Measurements from ENCODE around the gene HSH2D.
"Not testable (repeated sequence)": the region's sequence is repeated elsewhere in the genome, so short reads cannot be mapped to it uniquely, and the experiment has no call there.

Gene HSH2D, protein sequence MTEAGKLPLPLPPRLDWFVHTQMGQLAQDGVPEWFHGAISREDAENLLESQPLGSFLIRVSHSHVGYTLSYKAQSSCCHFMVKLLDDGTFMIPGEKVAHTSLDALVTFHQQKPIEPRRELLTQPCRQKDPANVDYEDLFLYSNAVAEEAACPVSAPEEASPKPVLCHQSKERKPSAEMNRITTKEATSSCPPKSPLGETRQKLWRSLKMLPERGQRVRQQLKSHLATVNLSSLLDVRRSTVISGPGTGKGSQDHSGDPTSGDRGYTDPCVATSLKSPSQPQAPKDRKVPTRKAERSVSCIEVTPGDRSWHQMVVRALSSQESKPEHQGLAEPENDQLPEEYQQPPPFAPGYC

DNA sequence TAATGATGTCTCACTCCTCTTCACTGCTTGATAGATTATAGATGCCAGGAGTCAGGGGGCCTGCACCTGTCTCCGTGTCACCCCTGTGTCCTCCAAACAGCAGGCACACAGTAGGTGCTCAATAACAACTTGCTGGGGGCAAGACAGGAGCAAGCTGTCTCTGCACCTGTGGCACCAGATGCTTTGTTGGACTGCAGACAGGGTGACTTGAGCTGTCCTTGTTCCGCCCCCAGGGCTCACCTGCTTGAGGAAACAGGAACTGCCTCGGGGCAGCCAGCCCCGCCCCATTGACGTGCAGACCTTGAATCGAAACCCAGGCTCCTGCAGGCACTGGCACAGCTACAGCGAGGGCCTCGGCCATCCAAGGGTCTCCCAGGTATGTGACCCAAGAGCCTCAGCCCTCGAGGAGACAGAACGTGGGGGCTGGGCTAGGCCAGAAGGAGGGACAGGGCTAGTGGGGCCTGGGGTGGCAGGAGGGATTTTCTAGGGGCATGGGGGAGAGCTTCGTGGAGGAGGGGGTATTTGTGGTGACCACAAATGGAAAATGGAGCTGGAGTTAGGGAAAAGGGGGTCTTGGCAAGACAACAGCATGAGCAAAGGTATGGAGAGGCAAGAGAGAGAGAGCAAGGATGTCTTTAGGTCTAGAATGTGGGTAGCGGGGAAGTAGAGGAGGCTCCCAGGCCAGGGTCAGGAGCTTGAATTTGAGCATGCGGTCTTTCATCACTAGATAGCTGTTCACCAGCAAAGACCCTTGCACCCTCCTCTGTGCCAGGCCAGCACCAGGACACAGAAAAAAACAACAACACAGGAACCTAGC, at the start of gene HSH2D:
Gene HSH2D, plus strand, starts transcription at position 287 of the 817 bp plus-strand sequence. CDS start 5,066 bp downstream, outside the sequence.
- no peaks in the 10 kb centered on the region for H3K27me3 Mint-ChIP-seq
- intact Hi-C loops (cut with micrococcal nuclease): loop anchor here (1.0 to 5.0 kb wide), 2 partner anchors 25 to 44 kb away; partner anchors contain the start of gene FAM32A
- peak within 1 kb of the TSS; percentile 97 for H3K27ac Mint-ChIP-seq
- peaks cover 12% of the 10 kb centered on the region for H3K36me3 Mint-ChIP-seq (ENCODE audit: low read depth)
- H3K4me1 Mint-ChIP-seq (ENCODE audit: low read depth): peaks cover 69% of the 10 kb centered on the region
- H3K4me3 Mint-ChIP-seq: peak within 1 kb of the TSS; percentile 89
- H3K9me3 Mint-ChIP-seq: no peaks in the 10 kb centered on the region

GRCh38 chr19:16094360-16095070, 49.0 kb upstream of the HSH2D start:
- intact Hi-C loops (cut with micrococcal nuclease): no loop called here
- Mint-ChIP-seq H3K27ac (peak overlapping the region; percentile 12), H3K4me3 (no peak overlapping the region)

GRCh38 chr19:16095071-16095571, 48.4 kb upstream of the HSH2D start:
- Mint-ChIP-seq H3K4me1 (ENCODE audit: low read depth) (peaks cover 15% of the 10 kb centered on the region), H3K4me3 (no peak overlapping the region), H3K36me3 (ENCODE audit: low read depth) (peaks cover 100% of the 10 kb centered on the region), H3K27ac (peak overlapping the region; percentile 12), H3K9me3 (no peaks in the 10 kb centered on the region), H3K27me3 (no peaks in the 10 kb centered on the region)
- intact Hi-C loops (cut with micrococcal nuclease): no loop called here

More at GRCh38 chr19:16094360-16095070, 49.0 kb upstream of the HSH2D start:
- Mint-ChIP-seq H3K36me3 (ENCODE audit: low read depth) (peaks cover 100% of the 10 kb centered on the region), H3K9me3 (no peaks in the 10 kb centered on the region), H3K4me1 (ENCODE audit: low read depth) (peaks cover 15% of the 10 kb centered on the region), H3K27me3 (no peaks in the 10 kb centered on the region)

DNA sequence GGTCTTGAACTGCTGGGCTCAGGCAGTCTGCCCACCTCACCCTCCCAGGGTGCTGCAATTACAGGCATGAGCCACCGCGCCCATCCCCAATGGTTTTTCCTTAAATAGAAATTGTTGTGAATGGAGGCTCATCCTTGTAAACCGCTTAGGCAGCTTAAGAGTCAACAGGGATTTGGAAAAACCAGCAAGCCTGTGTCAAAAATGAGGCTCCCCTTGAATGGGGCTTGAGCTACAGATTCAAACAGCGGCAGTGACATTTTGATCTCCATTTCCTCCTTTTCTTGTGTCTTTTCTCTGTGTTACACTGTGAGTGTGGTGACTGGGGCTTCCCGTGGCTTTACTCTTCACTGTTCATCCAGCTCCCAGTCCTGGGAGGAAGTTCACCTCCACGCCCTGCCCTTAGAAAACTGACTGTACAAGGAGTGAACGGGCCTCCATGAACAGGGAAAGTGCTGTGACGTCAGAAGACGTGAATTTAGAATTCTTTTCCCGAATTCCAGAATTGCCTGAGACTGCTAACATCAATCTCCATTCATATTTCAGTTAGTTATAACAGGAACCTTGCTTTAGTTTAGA, 47.1 kb upstream of the HSH2D start:
- intact Hi-C loops (cut with micrococcal nuclease): no loop called here
- Mint-ChIP-seq H3K36me3 (ENCODE audit: low read depth) (peaks cover 100% of the 10 kb centered on the region), H3K27ac (peak overlapping the region; percentile 62), H3K9me3 (no peaks in the 10 kb centered on the region), H3K27me3 (no peaks in the 10 kb centered on the region), H3K4me3 (no peak overlapping the region), H3K4me1 (ENCODE audit: low read depth) (peaks cover 15% of the 10 kb centered on the region)

- H3K4me1 Mint-ChIP-seq (ENCODE audit: low read depth): peaks cover 18% of the 10 kb centered on the region
- no peaks in the 10 kb centered on the region for H3K9me3 Mint-ChIP-seq
- intact Hi-C loops (cut with micrococcal nuclease): no loop called here
- H3K4me3 Mint-ChIP-seq: no peak overlapping the region
- peaks cover 100% of the 10 kb centered on the region for H3K36me3 Mint-ChIP-seq (ENCODE audit: low read depth)
- no peaks in the 10 kb centered on the region for H3K27me3 Mint-ChIP-seq
- no peak overlapping the region for H3K27ac Mint-ChIP-seq
Observed at GRCh38 chr19:16098416-16098768, 45.1 kb upstream of the HSH2D start.

DNA sequence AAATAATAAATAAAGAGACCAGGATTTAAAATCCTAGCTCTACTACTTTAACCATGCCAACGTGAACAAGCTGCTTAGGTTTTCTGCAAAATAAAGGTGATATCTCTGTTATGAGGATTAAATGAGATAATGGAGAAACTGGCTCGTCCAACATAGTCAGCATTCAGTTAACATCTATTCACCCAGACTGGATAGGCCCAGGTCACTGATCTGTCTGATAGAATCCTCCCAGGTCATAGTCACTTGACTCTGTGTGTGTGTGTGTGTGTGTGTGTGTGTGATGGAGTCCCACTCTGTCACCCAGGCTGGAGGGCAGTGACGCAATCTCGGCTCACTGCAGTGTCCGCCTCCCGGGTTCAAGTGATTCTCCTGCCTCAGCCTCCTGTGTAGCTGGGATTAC, 44.7 kb upstream of the HSH2D start:
- H3K27ac Mint-ChIP-seq: no peak overlapping the region
- intact Hi-C loops (cut with micrococcal nuclease): no loop called here
- no peaks in the 10 kb centered on the region for H3K27me3 Mint-ChIP-seq
- peaks cover 19% of the 10 kb centered on the region for H3K4me1 Mint-ChIP-seq (ENCODE audit: low read depth)
- H3K36me3 Mint-ChIP-seq (ENCODE audit: low read depth): peaks cover 100% of the 10 kb centered on the region
- no peak overlapping the region for H3K4me3 Mint-ChIP-seq
- no peaks in the 10 kb centered on the region for H3K9me3 Mint-ChIP-seq

DNA sequence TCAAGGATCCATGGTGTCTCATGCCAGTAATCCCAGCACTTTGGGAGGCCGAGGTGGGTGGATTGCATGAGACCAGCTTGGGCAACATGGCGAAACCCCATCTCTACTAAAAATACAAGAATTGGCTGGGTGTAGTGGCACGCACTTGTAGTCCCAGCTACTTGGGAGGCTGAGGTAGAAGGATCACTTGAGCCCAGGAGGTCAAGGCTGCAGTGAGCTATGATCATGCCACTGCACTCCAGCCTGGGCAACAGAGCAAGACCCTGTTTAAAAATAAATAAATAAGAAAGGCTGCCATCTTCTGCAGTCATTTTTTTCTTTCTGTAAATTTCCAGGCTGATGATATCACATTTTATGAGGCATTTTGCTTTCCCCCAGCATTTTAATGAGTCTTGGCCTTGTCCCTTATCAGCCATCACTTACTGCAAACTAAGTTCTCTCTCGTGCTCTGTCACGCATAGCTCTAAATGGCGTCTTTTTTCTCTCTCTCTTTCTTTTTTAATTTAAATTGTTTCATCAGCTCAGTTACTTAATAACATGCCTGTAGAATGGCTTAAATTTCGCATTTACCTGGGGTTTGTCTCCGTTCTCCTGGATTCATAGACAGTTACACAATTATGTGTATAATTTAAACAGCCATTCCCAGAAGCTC, 44.0 kb upstream of the HSH2D start:
- H3K27ac Mint-ChIP-seq; H3K4me3 Mint-ChIP-seq; H3K27me3 Mint-ChIP-seq; intact Hi-C loops (cut with micrococcal nuclease); H3K9me3 Mint-ChIP-seq: not testable (repeated sequence)
- Mint-ChIP-seq H3K36me3 (ENCODE audit: low read depth) (peaks cover 96% of the 10 kb centered on the region), H3K4me1 (ENCODE audit: low read depth) (peaks cover 25% of the 10 kb centered on the region)

DNA sequence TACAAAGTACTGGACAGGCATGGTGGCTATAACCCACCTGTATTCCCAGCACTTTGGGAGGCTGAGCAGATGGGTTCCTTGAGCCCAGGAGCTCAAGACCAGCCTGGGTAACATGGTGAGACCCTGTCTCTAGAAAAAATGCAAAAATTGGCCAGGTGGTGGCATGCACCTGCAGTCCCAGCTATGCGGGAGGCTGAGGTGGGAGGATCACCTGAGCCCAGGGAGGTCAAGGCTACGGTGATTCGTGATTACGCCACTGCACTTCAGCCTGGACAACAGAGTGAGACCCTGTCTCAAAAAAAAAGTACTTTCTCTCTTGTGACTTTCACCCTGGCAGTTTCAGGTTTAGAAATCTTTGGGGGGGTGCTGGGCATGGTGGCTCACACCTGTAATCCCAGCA, 43.0 kb upstream of the HSH2D start:
- intact Hi-C loops (cut with micrococcal nuclease): no loop called here
- no peaks in the 10 kb centered on the region for H3K9me3 Mint-ChIP-seq
- H3K36me3 Mint-ChIP-seq (ENCODE audit: low read depth): peaks cover 85% of the 10 kb centered on the region
- no peaks in the 10 kb centered on the region for H3K27me3 Mint-ChIP-seq
- H3K27ac Mint-ChIP-seq: no peak overlapping the region
- no peak overlapping the region for H3K4me3 Mint-ChIP-seq
- H3K4me1 Mint-ChIP-seq (ENCODE audit: low read depth): peaks cover 35% of the 10 kb centered on the region

GRCh38 chr19:16104722-16105121, 38.8 kb upstream of the HSH2D start:
- Mint-ChIP-seq H3K27me3 (no peaks in the 10 kb centered on the region), H3K27ac (peak overlapping the region; percentile 68), H3K4me1 (ENCODE audit: low read depth) (peaks cover 36% of the 10 kb centered on the region), H3K4me3 (no peak overlapping the region), H3K36me3 (ENCODE audit: low read depth) (peaks cover 43% of the 10 kb centered on the region), H3K9me3 (no peaks in the 10 kb centered on the region)
- intact Hi-C loops (cut with micrococcal nuclease): no loop called here

DNA sequence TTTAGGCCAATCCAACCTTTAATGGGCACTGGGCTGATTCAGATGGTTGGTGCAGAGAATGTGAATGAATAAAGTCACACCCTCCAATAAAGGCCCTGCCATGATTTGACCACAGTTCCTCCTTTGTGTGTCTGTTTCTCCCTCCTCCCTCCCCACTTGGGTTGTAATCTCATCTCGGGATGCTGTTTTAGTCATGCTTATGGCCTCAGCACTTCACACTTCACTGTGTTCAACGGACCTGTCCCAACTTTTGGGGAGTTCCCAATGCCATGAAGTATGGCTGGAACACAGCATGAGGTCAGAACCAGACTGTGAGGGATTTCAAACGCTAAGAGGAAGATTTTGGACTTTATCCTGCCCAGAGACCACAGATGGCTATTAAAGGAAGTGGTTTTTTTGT, 37.4 kb upstream of the HSH2D start:
- Mint-ChIP-seq H3K36me3 (ENCODE audit: low read depth) (peaks cover 29% of the 10 kb centered on the region), H3K4me1 (ENCODE audit: low read depth) (peaks cover 36% of the 10 kb centered on the region), H3K27ac (peak overlapping the region; percentile 15), H3K9me3 (no peaks in the 10 kb centered on the region), H3K4me3 (no peak overlapping the region), H3K27me3 (no peaks in the 10 kb centered on the region)
- intact Hi-C loops (cut with micrococcal nuclease): no loop called here

DNA sequence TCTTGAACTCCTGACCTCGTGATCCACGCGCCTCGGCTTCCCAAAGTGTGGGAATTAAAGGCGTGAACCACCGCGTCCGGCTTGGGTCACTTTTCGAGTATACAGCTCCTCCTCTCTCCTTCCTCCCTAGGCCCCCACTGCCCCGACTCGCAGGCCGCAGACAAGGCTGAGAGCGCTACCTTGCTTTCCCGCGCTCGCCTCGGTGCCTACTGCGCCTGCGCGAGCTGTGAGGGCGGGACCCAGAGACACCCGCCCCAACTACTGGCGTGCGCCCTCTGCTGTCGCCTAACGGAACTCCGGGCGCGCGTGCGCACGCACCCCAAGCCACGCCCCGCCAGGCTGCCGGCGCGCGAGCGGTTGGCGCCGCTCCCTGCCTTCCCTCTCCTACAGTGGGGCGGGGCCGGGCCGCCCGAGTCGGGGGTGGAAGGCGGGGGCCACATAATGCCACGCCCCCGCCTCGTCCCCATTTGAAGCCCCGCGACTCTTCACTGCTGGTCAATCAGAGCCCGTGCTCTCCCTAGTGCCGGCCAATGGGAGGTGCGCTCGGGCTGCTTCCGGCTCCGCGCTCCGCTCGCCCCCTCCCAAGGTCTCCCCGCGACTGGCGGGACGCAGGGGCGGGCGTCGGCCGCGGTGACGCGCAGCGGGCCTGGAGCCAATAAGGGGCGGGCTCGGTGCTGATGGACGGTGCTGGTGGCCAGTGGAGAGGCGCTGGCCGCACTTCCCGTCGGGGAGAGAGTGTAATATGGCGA, 32.2 kb upstream of the HSH2D start, which contains the start of gene RAB8A:
Gene RAB8A, plus strand, starts transcription at position 730 of the 749 bp plus-strand sequence. Its CDS starts 13 bp downstream, at position 743.
- Mint-ChIP-seq H3K27ac (peak within 1 kb of the TSS; percentile 99), H3K4me3 (peak within 1 kb of the TSS; percentile 94), H3K4me1 (ENCODE audit: low read depth) (peaks cover 39% of the 10 kb centered on the region), H3K9me3 (no peaks in the 10 kb centered on the region), H3K36me3 (ENCODE audit: low read depth) (peaks cover 45% of the 10 kb centered on the region), H3K27me3 (no peaks in the 10 kb centered on the region)
- intact Hi-C loops (cut with micrococcal nuclease): loop anchor here (1.0 to 5.0 kb wide), 4 partner anchors 8 to 74 kb away; partner anchors contain the start of gene FAM32A

DNA sequence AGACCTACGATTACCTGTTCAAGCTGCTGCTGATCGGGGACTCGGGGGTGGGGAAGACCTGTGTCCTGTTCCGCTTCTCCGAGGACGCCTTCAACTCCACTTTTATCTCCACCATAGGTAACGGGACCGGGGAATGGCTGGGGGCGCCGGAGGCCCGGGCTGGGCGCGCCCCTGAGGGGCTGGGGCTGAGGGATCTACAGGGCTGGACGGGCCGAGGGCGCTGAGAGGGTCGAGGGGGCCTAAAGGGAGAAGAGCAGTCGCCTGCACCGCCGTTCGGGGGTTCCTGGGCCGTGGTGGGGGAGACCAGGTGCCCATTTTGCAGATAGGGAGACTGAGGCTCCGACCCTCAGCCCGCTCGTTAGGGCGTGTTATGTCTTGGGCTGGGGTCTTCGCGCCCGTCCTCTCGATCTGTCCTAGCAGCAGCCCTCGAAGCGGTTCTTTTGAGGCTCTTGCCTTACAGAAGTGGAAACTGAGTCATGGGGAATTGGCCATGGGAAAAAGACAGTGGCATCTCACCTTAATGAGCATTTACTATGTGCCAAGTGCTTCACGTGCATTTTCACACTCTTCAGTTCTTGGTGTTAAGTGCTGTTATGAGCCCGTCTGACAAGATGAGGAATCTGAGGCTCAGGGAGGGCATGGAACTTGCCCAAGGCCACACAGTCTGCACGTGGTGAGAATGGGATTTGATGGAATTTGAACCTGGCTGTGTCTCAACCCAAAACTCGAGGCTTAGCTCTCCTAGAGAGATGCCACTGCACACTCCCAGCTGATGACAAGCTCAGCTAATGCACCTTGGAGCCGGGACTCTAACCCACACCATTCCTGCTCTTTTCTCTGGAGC, 31.4 kb upstream of the HSH2D start:
- H3K4me3 Mint-ChIP-seq: peak overlapping the region; percentile 94
- intact Hi-C loops (cut with micrococcal nuclease): loop anchor here (1.0 to 5.0 kb wide), 4 partner anchors 7 to 73 kb away; partner anchors contain the start of gene FAM32A
- no peaks in the 10 kb centered on the region for H3K27me3 Mint-ChIP-seq
- H3K27ac Mint-ChIP-seq: peak overlapping the region; percentile 99
- H3K9me3 Mint-ChIP-seq: no peaks in the 10 kb centered on the region
- peaks cover 45% of the 10 kb centered on the region for H3K4me1 Mint-ChIP-seq (ENCODE audit: low read depth)
- H3K36me3 Mint-ChIP-seq (ENCODE audit: low read depth): peaks cover 52% of the 10 kb centered on the region

Data from dendritic cell treated with granulocyte-macrophage colony-stimulating factor and Interleukin-4, amounts not matched to agents 40 ng/mL and 50 ng/mL, for 4 days (primary cell).